ENCODE measurements around the gene TANC1. TPM values are rescaled to one million over a fixed set of nuclear protein-coding genes. Genes with fewer than 3 reads are reported as not detected.

The TANC1 gene
- total RNA-seq, 1 experiment from 2014 or later: 2.5 TPM

DNA sequence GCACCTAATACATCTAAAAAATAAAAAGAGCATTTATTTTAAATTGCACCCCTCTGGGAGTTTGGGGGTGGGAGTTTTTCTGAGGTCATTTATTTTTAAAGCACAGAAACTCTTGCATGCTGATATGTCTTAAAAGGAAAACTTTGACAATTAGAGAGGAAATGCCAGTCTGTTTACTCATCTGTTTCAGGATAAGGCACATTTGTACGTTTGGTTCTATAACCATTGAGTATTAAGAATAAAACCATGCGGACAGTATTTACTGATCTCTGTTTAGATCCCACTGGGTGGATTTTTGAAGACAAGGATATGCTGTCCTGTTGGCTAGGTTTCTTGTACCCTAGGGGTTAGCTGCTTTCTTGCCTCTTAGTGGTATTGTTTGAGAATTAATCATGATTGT is 122.9 kb downstream of the TANC1 start:
- Histone ChIP-seq H3K4ac (ENCODE audit: low read depth, low read length) (no peak overlapping the region), H4K20me1 (ENCODE audit: control insufficient read depth, insufficient read depth, insufficient read length) (no peaks in the 10 kb centered on the region), H4K8ac (replicated peaks; ENCODE audit: insufficient read length, low read depth, low read length) (no peak overlapping the region), H2BK5ac (ENCODE audit: insufficient read length, low read length) (no peak overlapping the region), H3K14ac (ENCODE audit: insufficient read depth, low read length) (no peak overlapping the region), H4K5ac (ENCODE audit: insufficient read length, low read depth, low read length) (no peak overlapping the region), H3K27me3 (ENCODE audit: insufficient read depth, low read length) (no peaks in the 10 kb centered on the region), H3K9me3 (ENCODE audit: control insufficient read depth, low read depth, low read length) (no peaks in the 10 kb centered on the region), H2BK15ac (ENCODE audit: low read depth, low read length) (no peak overlapping the region), H2AK5ac (ENCODE audit: insufficient read length, low read length) (no peak overlapping the region), H3K79me1 (ENCODE audit: insufficient read depth, low read depth, low read length, poor library complexity, severe bottlenecking) (no peaks in the 10 kb centered on the region), H2BK120ac (ENCODE audit: low read depth, low read length, poor library complexity, severe bottlenecking) (no peak overlapping the region), H4K91ac (ENCODE audit: insufficient read length, low read depth, low read length) (no peak overlapping the region), H2BK20ac (ENCODE audit: low read depth, low read length, poor library complexity, severe bottlenecking) (no peak overlapping the region), H2AFZ (ENCODE audit: low read length) (no peak overlapping the region), H3K9ac (ENCODE audit: extremely low read depth, insufficient read length, low read length) (no peak overlapping the region), H3K23ac (ENCODE audit: insufficient read length, low read depth, low read length) (no peak overlapping the region), H3K23me2 (ENCODE audit: insufficient read length, low read depth, low read length, poor library complexity, severe bottlenecking) (no peaks in the 10 kb centered on the region), H3K79me2 (ENCODE audit: insufficient read depth, low read length) (no peaks in the 10 kb centered on the region), H3K4me2 (ENCODE audit: insufficient read depth, insufficient read length, low read length) (no peak overlapping the region), H3T11ph (ENCODE audit: low read length) (no peak overlapping the region), H2BK12ac (ENCODE audit: insufficient read length, low read depth, low read length) (no peak overlapping the region), H3K56ac (ENCODE audit: insufficient read length, low read depth, low read length) (no peak overlapping the region), H3K27ac (ENCODE audit: insufficient read length, low read depth, low read length) (no peak overlapping the region), H3K18ac (ENCODE audit: insufficient read length, low read depth, low read length) (no peak overlapping the region), H3K4me1 (ENCODE audit: insufficient read depth, low read length) (no peaks in the 10 kb centered on the region)
- Mint-ChIP-seq H3K27ac (no peak overlapping the region), H3K4me1 (peaks cover 0 to 3% of the 10 kb centered on the region in 2 experiments; a peak in 2 of 4 replicates), H3K4me3 (no peak overlapping the region), H3K9me3 (peaks cover 7% of the 10 kb centered on the region in 2 experiments), H3K36me3 (ENCODE audit: insufficient read depth in 1 of 3, low read depth in 3 of 3) (peaks cover 4 to 6% (median 6%) of the 10 kb centered on the region in 3 experiments; a peak in 6 of 7 replicates), H3K27me3 (ENCODE audit: low read depth) (no peaks in the 10 kb centered on the region; the same call in none of the 2 replicates)
- TF ChIP-seq, protein P1, sequence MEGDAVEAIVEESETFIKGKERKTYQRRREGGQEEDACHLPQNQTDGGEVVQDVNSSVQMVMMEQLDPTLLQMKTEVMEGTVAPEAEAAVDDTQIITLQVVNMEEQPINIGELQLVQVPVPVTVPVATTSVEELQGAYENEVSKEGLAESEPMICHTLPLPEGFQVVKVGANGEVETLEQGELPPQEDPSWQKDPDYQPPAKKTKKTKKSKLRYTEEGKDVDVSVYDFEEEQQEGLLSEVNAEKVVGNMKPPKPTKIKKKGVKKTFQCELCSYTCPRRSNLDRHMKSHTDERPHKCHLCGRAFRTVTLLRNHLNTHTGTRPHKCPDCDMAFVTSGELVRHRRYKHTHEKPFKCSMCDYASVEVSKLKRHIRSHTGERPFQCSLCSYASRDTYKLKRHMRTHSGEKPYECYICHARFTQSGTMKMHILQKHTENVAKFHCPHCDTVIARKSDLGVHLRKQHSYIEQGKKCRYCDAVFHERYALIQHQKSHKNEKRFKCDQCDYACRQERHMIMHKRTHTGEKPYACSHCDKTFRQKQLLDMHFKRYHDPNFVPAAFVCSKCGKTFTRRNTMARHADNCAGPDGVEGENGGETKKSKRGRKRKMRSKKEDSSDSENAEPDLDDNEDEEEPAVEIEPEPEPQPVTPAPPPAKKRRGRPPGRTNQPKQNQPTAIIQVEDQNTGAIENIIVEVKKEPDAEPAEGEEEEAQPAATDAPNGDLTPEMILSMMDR (conservative IDR thresholded peaks at IDR 0.05): no peak
- no peak for DNase-seq
- no CpG with 5 or more reads among the region's 2 CpGs for WGBS (ENCODE audit: extremely low coverage, insufficient read length, low lambda C conversion rate)
